Measurements from ENCODE around the gene PKD1. TPM values are rescaled to one million over a fixed set of nuclear protein-coding genes. Genes with fewer than 3 reads are reported as not detected.

Gene PKD1
- total and polyA plus RNA-seq, 2 of the 13 experiments (the other 11 are each of a cell fraction or from before 2014, with no cell fraction given) = 22.1 to 23.0 TPM

- TF ChIP-seq NFYC (CRISPR knock-in tag; IDR thresholded peaks at IDR 0.05) (no peak), ZNF232 (CRISPR knock-in tag; IDR thresholded peaks at IDR 0.05; ENCODE audit: borderline replicate concordance) (no peak), ZNF276 (CRISPR knock-in tag; IDR thresholded peaks at IDR 0.05; ENCODE audit: low read depth) (no peak), SNAPC2 (CRISPR knock-in tag; IDR thresholded peaks at IDR 0.05) (no peak), MIXL1 (CRISPR knock-in tag; IDR thresholded peaks at IDR 0.05) (no peak), ZNF280B (CRISPR knock-in tag; IDR thresholded peaks at IDR 0.05; ENCODE audit: borderline replicate concordance) (no peak), HNF4G (IDR thresholded peaks at IDR 0.05; ENCODE audit: borderline replicate concordance, low read depth, low read length) (no peak), HNF4G (CRISPR knock-in tag; IDR thresholded peaks at IDR 0.05; ENCODE audit: borderline replicate concordance, low read depth) (no peak), ZNF740 (CRISPR knock-in tag; IDR thresholded peaks at IDR 0.05) (0 out of 2 replicates have a peak, but pooled peaks have one; percentile 46), RARA (CRISPR knock-in tag; IDR thresholded peaks at IDR 0.05) (no peak), ZNF263 (CRISPR knock-in tag; IDR thresholded peaks at IDR 0.05) (0 out of 2 replicates have a peak, but pooled peaks have one; percentile 32), ATRX (CRISPR knock-in tag; IDR thresholded peaks at IDR 0.05; ENCODE audit: borderline replicate concordance) (no peak), ZNF503 (CRISPR knock-in tag; IDR thresholded peaks at IDR 0.05) (no peak), NCOA5 (CRISPR knock-in tag; IDR thresholded peaks at IDR 0.05) (no peak), PCBP2 (optimal IDR thresholded peaks at IDR 0.05; ENCODE audit: low read depth, low read length, poor library complexity, severe bottlenecking) (no peak), HNF1A (IDR thresholded peaks at IDR 0.05; ENCODE audit: low read depth) (no peak), HNF1A (CRISPR knock-in tag; IDR thresholded peaks at IDR 0.05; ENCODE audit: borderline replicate concordance) (no peak), ZNF317 (CRISPR knock-in tag; IDR thresholded peaks at IDR 0.05) (no peak), ZNF562 (CRISPR knock-in tag; IDR thresholded peaks at IDR 0.05; ENCODE audit: borderline replicate concordance) (no peak), TGIF2 (CRISPR knock-in tag; IDR thresholded peaks at IDR 0.05) (no peak)
These were observed 15.7 kb upstream of the PKD1 start (continued) for GRCh38 chr16:2151188-2152091.
